ENCODE data around the gene GFRA1.

DNA sequence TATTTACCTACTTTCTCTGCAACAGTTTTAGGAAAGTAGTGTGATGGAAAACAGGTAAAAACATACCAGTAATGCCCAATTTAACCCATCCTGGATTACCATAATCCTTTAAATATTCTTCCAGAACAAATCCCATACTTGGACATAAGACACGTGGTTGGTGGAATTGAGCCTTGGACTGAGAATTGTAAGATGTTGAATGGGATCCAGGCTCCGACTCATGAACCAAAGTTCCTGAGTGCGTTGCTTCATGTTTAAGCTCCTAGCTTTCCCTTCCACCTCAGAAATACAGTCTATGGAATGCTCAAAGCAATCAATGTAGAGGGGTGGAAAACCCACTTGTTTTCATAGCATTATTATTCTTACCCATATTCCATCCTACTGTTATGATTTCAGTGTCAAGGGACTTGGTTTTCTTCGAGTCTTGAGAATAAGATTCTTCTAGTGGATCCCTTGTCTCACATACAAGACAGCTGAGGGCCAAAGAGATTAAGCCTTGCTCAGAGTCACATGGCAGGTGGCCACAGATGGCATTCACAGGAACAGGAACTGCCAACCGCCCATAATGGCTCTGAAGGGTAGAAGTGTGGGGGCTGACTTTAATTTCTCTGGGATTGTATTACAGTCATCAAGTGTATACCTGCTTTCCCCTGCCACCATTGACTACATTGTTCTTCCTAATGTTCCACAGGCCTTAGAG is 171.2 kb downstream of the GFRA1 start:
- TF ChIP-seq, protein P1, sequence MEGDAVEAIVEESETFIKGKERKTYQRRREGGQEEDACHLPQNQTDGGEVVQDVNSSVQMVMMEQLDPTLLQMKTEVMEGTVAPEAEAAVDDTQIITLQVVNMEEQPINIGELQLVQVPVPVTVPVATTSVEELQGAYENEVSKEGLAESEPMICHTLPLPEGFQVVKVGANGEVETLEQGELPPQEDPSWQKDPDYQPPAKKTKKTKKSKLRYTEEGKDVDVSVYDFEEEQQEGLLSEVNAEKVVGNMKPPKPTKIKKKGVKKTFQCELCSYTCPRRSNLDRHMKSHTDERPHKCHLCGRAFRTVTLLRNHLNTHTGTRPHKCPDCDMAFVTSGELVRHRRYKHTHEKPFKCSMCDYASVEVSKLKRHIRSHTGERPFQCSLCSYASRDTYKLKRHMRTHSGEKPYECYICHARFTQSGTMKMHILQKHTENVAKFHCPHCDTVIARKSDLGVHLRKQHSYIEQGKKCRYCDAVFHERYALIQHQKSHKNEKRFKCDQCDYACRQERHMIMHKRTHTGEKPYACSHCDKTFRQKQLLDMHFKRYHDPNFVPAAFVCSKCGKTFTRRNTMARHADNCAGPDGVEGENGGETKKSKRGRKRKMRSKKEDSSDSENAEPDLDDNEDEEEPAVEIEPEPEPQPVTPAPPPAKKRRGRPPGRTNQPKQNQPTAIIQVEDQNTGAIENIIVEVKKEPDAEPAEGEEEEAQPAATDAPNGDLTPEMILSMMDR (IDR thresholded peaks at IDR 0.05; ENCODE audit: insufficient read depth, low read length, poor library complexity, severe bottlenecking) = no peak
- no peak for TF ChIP-seq EZH2phosphoT487 (conservative IDR thresholded peaks at IDR 0.05; ENCODE audit: low read length)
